Retinal pigment epithelial cell (primary cell): ENCODE data around the gene FBLN2.

Experiments used
- DNase-seq: peaks from one replicate; pipeline ENCODE4 v3.0.0-alpha.2; 2010; ENCODE audit warnings: low read depth
- H3K4me3 ChIP-seq: 2 replicates; pipeline ENCODE4 v1.5.1; 2011; ENCODE audit warnings: mild to moderate bottlenecking, low read length, control low read depth, moderate library complexity
- CTCF ChIP-seq: conservative IDR thresholded peaks from 2 replicates; pipeline ENCODE4 v1.5.1; 2011; ENCODE audit warnings: low read depth, low read length, control low read depth, inconsistent platforms

The FBLN2 gene

GRCh38 chr3:13634615-13635014 lies 85.7 kb downstream of the FBLN2 start:
- H3K4me3 ChIP-seq, result no peak overlapping the region
- no peak for TF ChIP-seq CTCF
- no peak for DNase-seq

- no peak for DNase-seq
- H3K4me3 ChIP-seq, result no peak overlapping the region
These were observed 87.3 kb downstream of the FBLN2 start for GRCh38 chr3:13636186-13636585.

GRCh38 chr3:13636874-13637273 lies 87.9 kb downstream of the FBLN2 start:
- no peak overlapping the region for H3K4me3 ChIP-seq
- TF ChIP-seq CTCF, result no peak
- no peak for DNase-seq

More at GRCh38 chr3:13636186-13636585, 87.3 kb downstream of the FBLN2 start:
- TF ChIP-seq CTCF, result no peak

- no peak for DNase-seq
- no peak for TF ChIP-seq CTCF
- H3K4me3 ChIP-seq, result no peak overlapping the region
These were observed 88.5 kb downstream of the FBLN2 start for GRCh38 chr3:13637311-13637891.

- H3K4me3 ChIP-seq, result no peak overlapping the region
- DNase-seq, result no peak
- TF ChIP-seq CTCF, result no peak
These were observed 89.0 kb downstream of the FBLN2 start for GRCh38 chr3:13637953-13638352.

- DNase-seq, result no peak
- no peak overlapping the region for H3K4me3 ChIP-seq
- no peak for TF ChIP-seq CTCF
These were observed 90.0 kb downstream of the FBLN2 start for GRCh38 chr3:13638927-13639326.

GRCh38 chr3:13642597-13642996 lies 93.7 kb downstream of the FBLN2 start:
- no peak for DNase-seq
- TF ChIP-seq CTCF, result no peak
- no peak overlapping the region for H3K4me3 ChIP-seq
